Right ventricle myocardium inferior (tissue), 1 donor: ENCODE measurements around the gene ROBO3. TPM values are rescaled to one million over a fixed set of nuclear protein-coding genes. Genes with fewer than 3 reads are reported as not detected.

ENCODE experiments used
- ATAC-seq: fragments of 200-7000 bp; cut with Tn5 transposase; one replicate; pipeline ENCODE4 v1.9.1; 2020; ENCODE audit warnings: mild to moderate bottlenecking, moderate library complexity
- DNase-seq: peaks from one replicate; pipeline ENCODE4 v3.0.0; 2021; ENCODE audit errors: missing footprints
- intact Hi-C: fragments of 100-400 bp; cut with DNase I; formaldehyde crosslinking; loops from one replicate; pipeline ENCODE4 v1.11.0; 2022
- total RNA-seq: library from RNA; stranded (reverse); fragmentation: NEBNext Ultra II Directional; extraction: Animal tissue kit (Norgen Biotek cat#: 25700); gene quantifications from one replicate; pipeline ENCODE4 v1.2.1, GENCODE V29; 2021
- donor health status: DM: no; HTN: yes; CAD: no; lungs with severe emphysema.

ROBO3 gene
- total RNA-seq, 1 donor from 2014 or later: 4.6 TPM

GRCh38 chr11:124897674-124898262 lies 32.5 kb downstream of the ROBO3 start, which contains the start of gene ROBO4:
TSS of gene ROBO4 (minus strand) at chr11:124897865. CDS start at chr11:124897795, 70 bp downstream.
- intact Hi-C loops: loop anchor here (1.0 to 2.0 kb wide), 2 partner anchors 21 to 24 kb away; no protein-coding TSS in a partner anchor
- ATAC-seq (peak; percentile 40), DNase-seq (no peak)

GRCh38 chr11:124898263-124898680 lies 33.0 kb downstream of the ROBO3 start:
- intact Hi-C loops: no loop called here
- ATAC-seq (no peak), DNase-seq (no peak)

- ATAC-seq: peak; percentile 44
- DNase-seq: no peak
These were observed 33.5 kb downstream of the ROBO3 start for GRCh38 chr11:124898711-124899110.

GRCh38 chr11:124899383-124900145 lies 34.3 kb downstream of the ROBO3 start:
- DNase-seq: no peak
- intact Hi-C loops: no loop called here
- no peak for ATAC-seq

More at GRCh38 chr11:124898711-124899110, 33.5 kb downstream of the ROBO3 start:
- intact Hi-C loops: no loop called here

GRCh38 chr11:124900464-124900863 lies 35.2 kb downstream of the ROBO3 start:
- DNase-seq (no peak), ATAC-seq (no peak)
- intact Hi-C loops: no loop called here

- ATAC-seq (no peak), DNase-seq (no peak)
- intact Hi-C loops: no loop called here
These were observed 37.4 kb downstream of the ROBO3 start for GRCh38 chr11:124902616-124903015.

- no peak for DNase-seq
- intact Hi-C loops: no loop called here
- ATAC-seq: no peak
These were observed 50.5 kb downstream of the ROBO3 start for GRCh38 chr11:124915541-124916369.

GRCh38 chr11:124916370-124916710 lies 51.1 kb downstream of the ROBO3 start:
- DNase-seq (no peak), ATAC-seq (no peak)
- intact Hi-C loops: no loop called here

GRCh38 chr11:124917115-124917637 lies 51.9 kb downstream of the ROBO3 start:
- DNase-seq (no peak), ATAC-seq (no peak)
- intact Hi-C loops: no loop called here

GRCh38 chr11:124918950-124919349 lies 53.7 kb downstream of the ROBO3 start, which contains the start of gene HEPN1:
TSS of gene HEPN1 (plus strand) at chr11:124919250.
- intact Hi-C loops: no loop called here
- no peak for ATAC-seq
- no peak for DNase-seq

- intact Hi-C loops: no loop called here
- DNase-seq (no peak), ATAC-seq (no peak)
These were observed 54.7 kb downstream of the ROBO3 start for GRCh38 chr11:124919898-124920297.

- no peak for DNase-seq
- ATAC-seq: no peak
- intact Hi-C loops: no loop called here
These were observed 55.1 kb downstream of the ROBO3 start for GRCh38 chr11:124920356-124920755.

- intact Hi-C loops: loop anchor here (1.0 kb wide), 2 partner anchors 24 to 45 kb away; partner anchors contain the start of gene ROBO4
- ATAC-seq (peak; percentile 64), DNase-seq (peak; percentile 82)
These were observed 55.8 kb downstream of the ROBO3 start for GRCh38 chr11:124920870-124921609.

GRCh38 chr11:124922831-124923230 lies 57.6 kb downstream of the ROBO3 start:
- DNase-seq (no peak), ATAC-seq (no peak)
- intact Hi-C loops: no loop called here

- intact Hi-C loops: no loop called here
- ATAC-seq (no peak), DNase-seq (no peak)
These were observed 58.1 kb downstream of the ROBO3 start for GRCh38 chr11:124923296-124923695.

- intact Hi-C loops: no loop called here
- ATAC-seq (no peak), DNase-seq (no peak)
These were observed 63.9 kb downstream of the ROBO3 start for GRCh38 chr11:124928942-124929665.

GRCh38 chr11:124930799-124931198 lies 65.6 kb downstream of the ROBO3 start:
- intact Hi-C loops: no loop called here
- DNase-seq (no peak), ATAC-seq (no peak)
